ENCODE data around the gene CCSER1. TPM values are rescaled to one million over a fixed set of nuclear protein-coding genes. Genes with fewer than 3 reads are reported as not detected.

The CCSER1 gene
- total RNA-seq, 1 experiment from 2014 or later, result 5.9 TPM

DNA sequence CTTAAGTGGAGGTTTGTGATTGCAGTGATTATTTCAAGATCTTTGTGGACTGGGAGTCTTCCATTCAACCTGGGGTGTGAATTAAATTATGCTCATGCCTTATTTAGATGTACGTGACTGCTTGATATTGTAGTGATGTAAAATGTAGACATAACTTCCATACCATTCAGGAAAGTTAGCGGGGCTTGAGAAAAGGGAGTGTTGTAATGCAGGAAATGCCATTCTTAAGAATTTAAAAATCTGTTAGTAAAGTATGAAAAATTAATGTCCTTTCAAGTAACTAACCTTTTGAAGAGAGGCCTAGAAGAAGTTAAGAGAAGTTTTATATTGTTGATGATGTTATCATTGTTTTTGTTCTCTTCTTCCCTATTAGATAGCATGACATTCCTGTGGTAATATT is 318.2 kb downstream of the CCSER1 start:
- Histone ChIP-seq H3K4me2 (no peak overlapping the region), H3K4me1 (replicated peaks; ENCODE audit: insufficient read depth) (no peaks in the 10 kb centered on the region), H3K27me3 (ENCODE audit: insufficient read depth, low read depth) (no peaks in the 10 kb centered on the region), H3K4me3 (no peak overlapping the region), H3F3A (ENCODE audit: insufficient read depth, low read depth) (no peaks in the 10 kb centered on the region), H4K20me1 (ENCODE audit: insufficient read depth) (no peaks in the 10 kb centered on the region), H3K9me3 (ENCODE audit: insufficient read depth, low read depth) (no peaks in the 10 kb centered on the region), H2AFZ (no peak overlapping the region), H3K36me3 (ENCODE audit: low read depth) (no peaks in the 10 kb centered on the region), H3K27ac (no peak overlapping the region), H3K9me2 (ENCODE audit: insufficient read depth) (no peaks in the 10 kb centered on the region; the same call in 1 of the 2 replicates), H3K79me2 (ENCODE audit: low read depth) (no peaks in the 10 kb centered on the region)
- intact Hi-C loops (cut with micrococcal nuclease; ENCODE audit: unreplicated experiment), result no loop called here
- BruUV-seq (replicated peaks), result no TSS peak
- POLR2A ChIA-PET (ENCODE audit: unreplicated experiment), result no interaction called here
- CTCF ChIA-PET, result no interaction called here
- DNase-seq, result no peak
- no peak for TF ChIP-seq EZH2 (IDR thresholded peaks at IDR 0.05; ENCODE audit: low read depth)
- TF ChIP-seq, protein P1, sequence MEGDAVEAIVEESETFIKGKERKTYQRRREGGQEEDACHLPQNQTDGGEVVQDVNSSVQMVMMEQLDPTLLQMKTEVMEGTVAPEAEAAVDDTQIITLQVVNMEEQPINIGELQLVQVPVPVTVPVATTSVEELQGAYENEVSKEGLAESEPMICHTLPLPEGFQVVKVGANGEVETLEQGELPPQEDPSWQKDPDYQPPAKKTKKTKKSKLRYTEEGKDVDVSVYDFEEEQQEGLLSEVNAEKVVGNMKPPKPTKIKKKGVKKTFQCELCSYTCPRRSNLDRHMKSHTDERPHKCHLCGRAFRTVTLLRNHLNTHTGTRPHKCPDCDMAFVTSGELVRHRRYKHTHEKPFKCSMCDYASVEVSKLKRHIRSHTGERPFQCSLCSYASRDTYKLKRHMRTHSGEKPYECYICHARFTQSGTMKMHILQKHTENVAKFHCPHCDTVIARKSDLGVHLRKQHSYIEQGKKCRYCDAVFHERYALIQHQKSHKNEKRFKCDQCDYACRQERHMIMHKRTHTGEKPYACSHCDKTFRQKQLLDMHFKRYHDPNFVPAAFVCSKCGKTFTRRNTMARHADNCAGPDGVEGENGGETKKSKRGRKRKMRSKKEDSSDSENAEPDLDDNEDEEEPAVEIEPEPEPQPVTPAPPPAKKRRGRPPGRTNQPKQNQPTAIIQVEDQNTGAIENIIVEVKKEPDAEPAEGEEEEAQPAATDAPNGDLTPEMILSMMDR (conservative IDR thresholded peaks at IDR 0.05), result no peak

DNA sequence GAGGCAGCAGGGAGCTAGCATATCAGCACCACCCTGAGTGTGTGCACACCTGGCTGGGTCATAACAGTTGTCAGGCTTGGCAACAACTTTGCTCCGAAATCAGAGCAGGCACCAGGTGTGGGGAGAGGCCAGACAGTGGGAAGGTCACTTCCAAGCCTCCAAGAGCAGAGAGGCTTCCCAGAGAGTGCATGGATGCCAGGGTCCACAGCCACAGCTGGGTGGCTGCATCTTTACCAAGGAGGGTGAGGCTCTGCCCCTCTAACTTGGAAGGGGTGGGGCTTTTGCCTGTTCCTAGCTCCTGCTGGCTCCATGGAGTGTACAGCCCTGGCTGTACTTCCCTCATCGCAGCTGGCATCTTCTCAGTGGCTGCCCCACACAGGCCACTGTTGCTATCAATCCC is 322.4 kb downstream of the CCSER1 start:
- no peak overlapping the region for H3K4me3 ChIP-seq
- no TSS peak for BruUV-seq (replicated peaks)
- TF ChIP-seq, protein P1 (conservative IDR thresholded peaks at IDR 0.05), result no peak
- no peak for TF ChIP-seq EZH2 (IDR thresholded peaks at IDR 0.05; ENCODE audit: low read depth)
- no peak overlapping the region for H2AFZ ChIP-seq
- POLR2A ChIA-PET (ENCODE audit: unreplicated experiment), result no interaction called here
- CTCF ChIA-PET, result no interaction called here
- no peaks in the 10 kb centered on the region for H3K9me3 ChIP-seq (ENCODE audit: insufficient read depth, low read depth)
- H3K4me1 ChIP-seq (replicated peaks; ENCODE audit: insufficient read depth), result no peaks in the 10 kb centered on the region
- H3K9me2 ChIP-seq (ENCODE audit: insufficient read depth), result no peaks in the 10 kb centered on the region
- H3K27ac ChIP-seq, result no peak overlapping the region
- intact Hi-C loops (cut with micrococcal nuclease; ENCODE audit: unreplicated experiment), result no loop called here
- no peaks in the 10 kb centered on the region for H3K79me2 ChIP-seq (ENCODE audit: low read depth)
- no peaks in the 10 kb centered on the region for H4K20me1 ChIP-seq (ENCODE audit: insufficient read depth)
- no peak overlapping the region for H3K4me2 ChIP-seq
- H3K27me3 ChIP-seq (ENCODE audit: insufficient read depth, low read depth), result no peaks in the 10 kb centered on the region
- DNase-seq, result no peak
- no peaks in the 10 kb centered on the region for H3K36me3 ChIP-seq (ENCODE audit: low read depth)
- H3F3A ChIP-seq (ENCODE audit: insufficient read depth, low read depth), result no peaks in the 10 kb centered on the region

DNA sequence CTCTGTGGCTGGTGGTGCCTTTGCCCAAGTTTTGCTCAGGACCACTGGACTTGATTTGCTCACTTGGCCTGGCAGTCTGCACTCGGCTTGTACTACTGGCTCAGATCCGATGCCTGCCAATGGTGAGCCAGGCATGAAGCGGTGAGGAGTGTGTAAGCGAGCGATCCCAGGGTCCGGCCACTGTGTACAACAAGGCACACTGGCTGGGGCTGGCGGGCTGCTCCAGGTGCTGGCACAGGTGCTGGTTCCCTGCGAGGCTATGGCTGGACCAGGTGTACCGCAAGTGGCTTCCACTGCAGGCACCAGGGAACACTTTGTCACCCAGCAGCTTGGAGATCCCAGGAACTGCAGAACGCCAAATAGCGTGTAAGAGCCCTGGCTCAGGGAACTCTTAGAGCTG is 329.7 kb downstream of the CCSER1 start:
- no peaks in the 10 kb centered on the region for H3K4me1 ChIP-seq (replicated peaks; ENCODE audit: insufficient read depth)
- TF ChIP-seq, protein P1 (conservative IDR thresholded peaks at IDR 0.05), result no peak
- TF ChIP-seq EZH2 (IDR thresholded peaks at IDR 0.05; ENCODE audit: low read depth), result no peak
- no peak overlapping the region for H3K27ac ChIP-seq
- no peaks in the 10 kb centered on the region for H3K9me2 ChIP-seq (ENCODE audit: insufficient read depth)
- H3K9me3 ChIP-seq (ENCODE audit: insufficient read depth, low read depth), result no peaks in the 10 kb centered on the region
- no peaks in the 10 kb centered on the region for H3K79me2 ChIP-seq (ENCODE audit: low read depth)
- H4K20me1 ChIP-seq (ENCODE audit: insufficient read depth), result no peaks in the 10 kb centered on the region
- no peaks in the 10 kb centered on the region for H3K27me3 ChIP-seq (ENCODE audit: insufficient read depth, low read depth)
- no TSS peak for BruUV-seq (replicated peaks)
- no peaks in the 10 kb centered on the region for H3F3A ChIP-seq (ENCODE audit: insufficient read depth, low read depth)
- intact Hi-C loops (cut with micrococcal nuclease; ENCODE audit: unreplicated experiment), result no loop called here
- H2AFZ ChIP-seq, result no peak overlapping the region
- ChIA-PET POLR2A (ENCODE audit: unreplicated experiment) (no interaction called here), CTCF (no interaction called here)
- H3K36me3 ChIP-seq (ENCODE audit: low read depth), result no peaks in the 10 kb centered on the region
- no peak overlapping the region for H3K4me3 ChIP-seq
- H3K4me2 ChIP-seq, result no peak overlapping the region
- no peak for DNase-seq

Data from PC-9 (cell line).